WI38 (cell line): ENCODE measurements around the gene ZDHHC16.

Experiments used
- H3K4me3 ChIP-seq: 2 replicates; pipeline ENCODE4 v1.5.1; 2011; ENCODE audit warnings: low read depth, mild to moderate bottlenecking, control low read depth, low read length
- TF ChIP-seq, protein P1 (sequence below): IDR thresholded peaks from 2 replicates; pipeline ENCODE4 v1.5.1; 2012; ENCODE audit warnings: low read depth, mild to moderate bottlenecking, control low read depth, low read length

Gene ZDHHC16

DNA sequence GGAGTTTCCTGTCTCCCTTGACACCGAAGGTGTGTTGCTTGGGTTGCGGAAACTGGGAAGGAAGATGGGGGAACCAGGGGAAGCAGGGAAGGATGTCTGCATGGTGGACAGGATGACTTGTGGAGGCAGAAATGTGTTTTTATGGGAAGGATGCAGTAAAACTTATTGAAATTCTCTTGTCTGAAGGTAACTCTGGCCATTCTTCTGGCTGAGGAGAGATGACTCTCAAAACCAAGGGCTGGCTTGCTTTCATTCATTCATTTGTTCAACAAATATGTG lies 54.3 kb downstream of the ZDHHC16 start:
- TF ChIP-seq, protein P1, sequence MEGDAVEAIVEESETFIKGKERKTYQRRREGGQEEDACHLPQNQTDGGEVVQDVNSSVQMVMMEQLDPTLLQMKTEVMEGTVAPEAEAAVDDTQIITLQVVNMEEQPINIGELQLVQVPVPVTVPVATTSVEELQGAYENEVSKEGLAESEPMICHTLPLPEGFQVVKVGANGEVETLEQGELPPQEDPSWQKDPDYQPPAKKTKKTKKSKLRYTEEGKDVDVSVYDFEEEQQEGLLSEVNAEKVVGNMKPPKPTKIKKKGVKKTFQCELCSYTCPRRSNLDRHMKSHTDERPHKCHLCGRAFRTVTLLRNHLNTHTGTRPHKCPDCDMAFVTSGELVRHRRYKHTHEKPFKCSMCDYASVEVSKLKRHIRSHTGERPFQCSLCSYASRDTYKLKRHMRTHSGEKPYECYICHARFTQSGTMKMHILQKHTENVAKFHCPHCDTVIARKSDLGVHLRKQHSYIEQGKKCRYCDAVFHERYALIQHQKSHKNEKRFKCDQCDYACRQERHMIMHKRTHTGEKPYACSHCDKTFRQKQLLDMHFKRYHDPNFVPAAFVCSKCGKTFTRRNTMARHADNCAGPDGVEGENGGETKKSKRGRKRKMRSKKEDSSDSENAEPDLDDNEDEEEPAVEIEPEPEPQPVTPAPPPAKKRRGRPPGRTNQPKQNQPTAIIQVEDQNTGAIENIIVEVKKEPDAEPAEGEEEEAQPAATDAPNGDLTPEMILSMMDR, result no peak
- peak overlapping the region; percentile 99 for H3K4me3 ChIP-seq

DNA sequence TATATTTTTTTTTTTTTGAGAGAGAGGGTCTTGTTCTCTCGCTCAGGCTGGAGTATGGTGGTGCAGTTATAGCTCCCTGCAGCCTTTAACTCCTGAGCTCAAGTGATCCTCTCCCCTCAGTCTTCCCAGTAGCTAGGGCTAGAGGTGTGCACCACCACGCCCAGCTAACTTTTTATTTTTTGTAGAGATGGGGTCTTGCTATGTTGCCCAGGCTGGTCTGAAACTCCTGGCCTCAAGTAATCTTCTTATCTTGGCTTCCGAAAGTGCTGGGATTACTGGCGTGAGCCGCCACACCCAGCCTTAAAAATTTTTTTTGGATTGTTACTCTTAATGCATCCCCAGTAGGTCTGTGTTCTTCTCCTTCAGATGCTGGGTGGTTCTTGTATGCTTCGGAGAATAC lies 56.9 kb downstream of the ZDHHC16 start:
- H3K4me3 ChIP-seq, result no peak overlapping the region
- TF ChIP-seq, protein P1, result no peak

DNA sequence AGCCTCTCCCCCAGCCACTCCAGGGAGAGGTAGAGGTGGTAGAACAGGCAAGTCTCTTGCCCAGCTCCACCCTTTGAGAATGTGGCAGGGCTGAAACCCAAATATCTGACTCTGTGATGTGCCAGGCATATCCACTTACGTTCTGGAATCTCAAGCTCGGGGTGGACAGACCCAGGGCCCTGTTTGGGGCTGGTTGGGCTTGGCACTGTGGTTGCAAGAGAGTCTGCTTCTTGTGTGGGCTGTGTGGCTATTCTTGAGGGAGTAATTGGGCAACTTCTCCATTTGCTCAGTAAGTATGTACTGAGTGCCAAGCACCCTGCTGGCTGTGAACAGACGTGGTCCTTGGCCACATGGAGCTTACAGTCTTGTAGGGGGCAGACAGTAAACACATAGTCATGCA lies 57.4 kb downstream of the ZDHHC16 start:
- TF ChIP-seq, protein P1, result no peak

DNA sequence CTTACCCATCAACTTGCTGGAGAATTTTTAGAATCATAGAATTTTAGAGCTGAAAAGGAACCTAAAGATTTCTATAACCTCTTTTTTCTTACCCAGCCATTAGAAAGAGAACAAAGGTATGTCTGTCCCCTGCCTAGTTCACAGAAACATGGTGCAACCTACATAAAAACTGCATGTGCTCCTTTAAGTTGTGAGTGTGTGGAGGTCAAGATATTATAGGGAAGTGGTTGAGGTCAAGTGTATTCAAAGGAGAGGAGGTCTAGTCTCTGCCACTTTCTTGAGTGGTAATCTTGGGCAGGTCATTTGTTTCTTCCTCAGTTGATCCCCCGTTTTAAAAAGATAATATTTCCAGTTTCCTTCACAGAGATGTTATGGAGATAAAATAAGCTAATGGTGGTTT lies 59.2 kb downstream of the ZDHHC16 start:
- TF ChIP-seq, protein P1, result no peak
- no peak overlapping the region for H3K4me3 ChIP-seq

More for the DNA sequence above, 57.4 kb downstream of the ZDHHC16 start:
- H3K4me3 ChIP-seq, result no peak overlapping the region

DNA sequence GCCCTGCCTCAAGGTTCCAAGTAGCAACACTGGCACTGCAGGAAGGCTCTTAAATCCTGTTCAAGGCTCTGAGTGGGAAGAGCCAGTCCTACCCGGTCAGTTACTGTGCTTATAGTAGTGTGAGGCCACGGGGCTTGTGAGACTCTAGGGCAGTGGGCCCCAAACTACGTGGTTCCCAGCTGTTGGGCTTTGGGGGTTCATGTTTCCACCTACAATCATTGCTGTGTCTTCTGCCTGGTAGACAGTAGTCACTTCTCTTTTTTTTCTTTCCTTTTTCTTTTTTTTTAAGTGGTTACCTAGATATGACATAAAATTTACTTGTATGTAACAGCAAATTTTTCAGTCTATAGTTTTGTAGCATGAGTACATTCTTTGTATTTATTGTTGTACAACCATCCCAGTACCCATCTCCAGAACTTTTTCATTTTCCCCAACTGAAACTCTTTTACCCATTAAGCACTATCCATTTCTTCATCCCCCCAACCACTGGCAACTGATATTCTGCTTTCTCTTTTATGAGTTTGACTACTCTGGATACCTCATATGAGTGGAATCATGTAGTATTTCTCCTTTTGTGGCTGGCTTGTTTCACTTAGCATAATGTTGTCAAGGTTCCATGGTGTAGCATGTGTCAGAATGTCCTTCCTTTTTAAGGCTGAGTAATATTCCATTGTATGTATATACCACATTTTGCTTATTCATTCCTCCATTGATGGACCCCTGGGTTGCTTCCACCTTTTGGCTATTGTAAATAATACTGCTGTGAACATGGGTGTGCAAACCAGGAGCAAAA lies 60.4 kb downstream of the ZDHHC16 start:
- H3K4me3 ChIP-seq, result no peak overlapping the region
- TF ChIP-seq, protein P1, result no peak
